Fibroblast of peridontal ligament (primary cell): ENCODE data around the gene UFSP1.
"Not testable (repeated sequence)": the region's sequence is repeated elsewhere in the genome, so short reads cannot be mapped to it uniquely, and the experiment has no call there.

Experiments used
- DNase-seq: peaks from one replicate; pipeline ENCODE4 v3.0.0-alpha.2; 2010; ENCODE audit errors: extremely low read depth

UFSP1 gene

DNA sequence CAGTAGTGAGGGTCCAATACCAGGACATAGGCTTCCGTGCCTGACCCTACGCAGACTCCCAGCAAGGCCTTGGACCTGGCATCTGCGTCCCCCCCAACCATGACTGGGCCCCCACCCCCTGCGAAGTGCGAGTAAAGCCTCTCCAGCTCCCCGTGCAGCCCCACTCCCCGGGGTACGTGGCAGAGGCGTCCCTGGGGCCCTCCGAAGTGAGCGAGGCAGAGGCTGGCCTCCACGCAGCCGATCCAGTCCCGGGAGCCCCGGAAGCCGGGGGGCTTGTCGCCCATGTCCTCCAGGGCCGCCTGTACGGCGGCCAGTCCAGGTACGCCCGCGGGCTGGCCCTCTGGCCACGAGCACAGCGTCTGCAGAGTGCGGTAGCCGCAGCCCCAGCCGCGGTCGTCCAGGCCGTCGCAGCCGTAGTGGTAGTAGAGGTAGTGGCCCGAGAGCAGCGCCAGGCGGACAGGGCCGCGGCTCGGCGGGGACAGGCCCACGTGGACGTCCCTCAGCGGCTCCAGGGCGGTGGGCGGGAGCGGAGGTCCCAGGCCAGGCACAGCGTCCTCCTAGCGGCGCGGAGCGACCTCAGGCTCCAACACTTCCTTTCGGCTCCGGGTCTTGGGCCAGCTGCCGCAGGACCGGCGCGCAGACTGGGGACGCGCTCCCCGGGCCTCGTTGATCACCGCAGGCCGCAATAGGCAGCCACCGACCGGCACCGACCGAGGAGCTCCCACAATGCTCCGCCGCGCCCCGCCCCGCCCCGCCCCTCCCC is at the start of gene UFSP1:
Gene UFSP1, minus strand, starts transcription at position 728 of the 763 bp plus-strand sequence. Its CDS starts 444 bp downstream, at position 284.
- no peak for DNase-seq

DNA sequence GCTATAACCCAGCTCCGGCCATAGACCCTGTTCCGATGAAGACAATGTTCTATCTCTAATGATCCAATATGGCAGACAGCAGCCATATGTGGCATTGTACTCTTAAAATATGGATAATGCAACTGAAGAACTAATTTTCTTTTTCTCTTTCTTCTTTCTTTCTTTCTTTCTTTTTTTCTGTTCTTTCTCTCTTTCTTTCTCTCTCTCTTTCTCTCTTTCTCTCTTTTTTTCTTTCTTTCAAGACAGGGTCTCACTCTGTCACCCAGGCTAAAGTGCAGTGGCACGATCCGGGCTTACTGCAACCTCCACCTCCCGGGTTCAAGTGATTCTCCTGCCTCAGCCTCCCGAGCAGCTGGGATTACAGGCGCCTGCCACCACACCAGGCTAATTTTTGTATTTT is 46.7 kb upstream of the UFSP1 start:
- not testable (repeated sequence) for DNase-seq

DNA sequence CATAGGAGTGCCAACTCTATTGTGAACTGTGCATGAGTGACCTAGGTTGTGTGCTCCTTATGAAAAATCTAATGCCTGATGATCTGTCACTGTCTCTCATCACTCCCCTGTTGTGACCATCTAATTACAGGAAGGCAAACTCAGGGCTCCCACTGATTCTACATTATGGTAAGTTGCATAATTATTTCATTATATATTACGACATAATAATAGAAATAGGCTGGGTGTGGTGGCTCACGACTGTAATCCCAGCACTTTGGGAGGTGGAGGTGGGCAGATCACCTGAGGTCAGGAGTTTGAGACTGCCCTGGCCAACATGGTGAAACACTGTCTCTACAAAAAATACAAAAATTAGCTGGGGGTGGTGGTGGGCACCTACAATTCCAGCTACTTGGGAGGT is 45.9 kb upstream of the UFSP1 start:
- not testable (repeated sequence) for DNase-seq

- DNase-seq = no peak
Measured at GRCh38 chr7:100933734-100934133, 44.2 kb upstream of the UFSP1 start.

GRCh38 chr7:100929808-100930174 is 40.3 kb upstream of the UFSP1 start:
- no peak for DNase-seq

GRCh38 chr7:100923616-100924015 is 34.1 kb upstream of the UFSP1 start:
- not testable (repeated sequence) for DNase-seq

GRCh38 chr7:100921039-100921438 is 31.5 kb upstream of the UFSP1 start:
- DNase-seq = no peak

DNA sequence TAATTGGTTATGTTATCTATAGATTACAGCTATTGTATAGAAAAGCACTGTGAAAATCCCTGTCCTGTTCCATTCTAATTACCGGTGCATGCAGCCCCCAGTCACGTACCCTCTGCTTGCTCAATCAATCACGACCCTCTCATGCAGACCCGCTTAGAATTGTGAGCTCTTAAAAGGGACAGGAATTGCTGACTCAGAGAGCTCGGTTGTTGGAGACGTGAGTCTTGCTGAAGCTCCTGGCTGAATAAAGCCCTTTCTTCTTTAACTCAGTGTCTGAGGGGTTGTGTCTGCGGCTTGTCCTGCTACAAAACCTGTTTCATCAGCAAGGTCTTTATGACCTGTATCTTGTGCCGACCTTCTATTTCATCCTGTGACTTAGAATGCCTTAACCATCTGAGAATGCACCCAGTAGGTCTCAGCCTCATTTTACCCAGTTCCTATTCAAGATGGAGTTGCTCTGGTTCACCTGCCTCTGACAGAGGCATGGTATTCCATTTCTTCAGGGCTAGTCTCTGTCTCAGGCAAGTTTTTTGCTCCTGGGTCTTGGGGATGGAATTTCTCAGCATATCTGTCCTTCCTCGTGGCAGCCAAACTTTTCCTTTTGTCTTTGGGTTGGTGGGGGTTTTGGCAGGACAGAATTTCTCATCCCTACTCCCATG is 30.4 kb upstream of the UFSP1 start:
- not testable (repeated sequence) for DNase-seq

- not testable (repeated sequence) for DNase-seq
Measured at GRCh38 chr7:100919335-100919734, 29.8 kb upstream of the UFSP1 start.

GRCh38 chr7:100914879-100915447 is 25.4 kb upstream of the UFSP1 start:
- no peak for DNase-seq

GRCh38 chr7:100914208-100914878 is 24.8 kb upstream of the UFSP1 start:
- DNase-seq = no peak

- no peak for DNase-seq
Measured at GRCh38 chr7:100911484-100911883, 22.0 kb upstream of the UFSP1 start.

DNA sequence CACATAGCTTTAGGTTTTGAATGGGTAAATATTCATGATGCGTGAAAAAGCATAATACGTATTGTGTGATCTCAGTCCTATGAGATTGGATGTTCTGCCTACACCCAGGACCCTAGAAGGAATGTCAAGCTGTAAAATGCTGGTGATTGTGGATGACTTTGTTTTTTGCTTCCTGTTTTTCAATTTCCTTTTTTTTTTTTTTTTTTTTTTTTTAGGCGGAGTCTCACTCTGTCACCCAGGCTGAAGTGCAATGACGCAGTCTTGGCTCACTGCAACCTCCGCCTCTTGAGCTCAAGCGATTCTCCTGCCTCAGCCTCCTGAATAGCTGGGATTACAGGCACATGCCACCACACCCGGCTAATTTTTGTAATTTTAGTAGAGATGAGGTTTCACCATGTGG is 20.9 kb upstream of the UFSP1 start:
- DNase-seq = not testable (repeated sequence)

DNA sequence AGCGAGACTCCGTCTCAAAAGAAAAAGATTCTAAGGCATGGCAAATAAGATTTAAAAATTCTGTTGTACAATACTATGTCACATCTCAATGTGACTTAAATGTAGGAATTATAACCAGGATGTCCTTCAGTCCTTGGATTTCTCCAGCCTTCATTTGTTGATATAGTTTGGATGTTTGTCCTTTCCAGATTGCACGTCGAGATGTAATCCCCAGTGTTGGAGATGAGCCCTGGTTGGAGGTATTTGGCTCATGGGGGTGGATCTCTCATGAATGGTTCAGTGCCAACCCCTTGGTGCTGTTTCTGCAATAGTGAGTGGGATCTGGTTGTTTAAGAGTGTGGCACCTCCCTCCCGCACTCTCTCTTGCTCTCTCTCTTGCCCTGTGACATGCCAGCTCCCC is 19.0 kb upstream of the UFSP1 start:
- no peak for DNase-seq

DNA sequence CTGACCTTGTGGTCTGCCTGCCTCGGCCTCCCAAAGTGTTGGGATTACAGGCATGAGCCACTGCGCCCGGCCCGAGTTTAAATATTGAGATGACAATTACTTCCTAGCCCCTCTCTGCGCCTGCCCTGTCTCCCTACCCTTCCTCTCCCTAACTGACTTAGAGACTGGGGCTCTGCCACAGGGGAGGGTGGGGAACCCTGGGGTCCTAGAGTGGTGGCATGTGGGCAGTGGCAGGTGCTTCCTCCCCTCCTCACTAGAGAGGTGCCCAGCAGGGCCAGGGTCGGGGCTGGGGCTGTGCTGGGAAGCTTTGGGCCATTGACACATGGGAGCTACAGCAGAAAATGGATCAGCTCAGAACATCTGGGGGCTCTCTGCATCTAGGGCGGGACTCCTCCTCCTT is 13.1 kb upstream of the UFSP1 start:
- DNase-seq = no peak

- DNase-seq = no peak
Measured at GRCh38 chr7:100901921-100902332, 12.4 kb upstream of the UFSP1 start.

GRCh38 chr7:100900978-100901377 is 11.5 kb upstream of the UFSP1 start:
- DNase-seq = no peak

DNA sequence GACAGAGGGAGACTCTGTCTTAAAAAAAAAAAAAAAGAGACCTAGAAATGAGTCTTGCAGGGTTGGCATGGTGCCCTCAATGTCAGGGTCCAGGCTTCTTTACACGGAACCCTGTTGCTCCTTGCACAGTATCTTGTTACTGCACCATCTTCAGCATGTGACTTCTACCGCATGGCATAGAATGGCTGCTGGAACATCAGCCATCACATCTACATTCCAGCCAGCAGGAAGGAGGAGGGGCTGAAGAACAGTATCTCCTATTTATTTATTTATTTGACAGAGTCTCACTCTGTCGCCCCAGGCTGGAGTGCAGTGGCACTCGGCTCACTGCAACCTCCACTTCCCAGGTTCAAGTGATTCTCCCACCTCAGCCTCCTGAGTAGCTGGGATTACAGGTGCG is 9.9 kb upstream of the UFSP1 start:
- DNase-seq = no peak

DNA sequence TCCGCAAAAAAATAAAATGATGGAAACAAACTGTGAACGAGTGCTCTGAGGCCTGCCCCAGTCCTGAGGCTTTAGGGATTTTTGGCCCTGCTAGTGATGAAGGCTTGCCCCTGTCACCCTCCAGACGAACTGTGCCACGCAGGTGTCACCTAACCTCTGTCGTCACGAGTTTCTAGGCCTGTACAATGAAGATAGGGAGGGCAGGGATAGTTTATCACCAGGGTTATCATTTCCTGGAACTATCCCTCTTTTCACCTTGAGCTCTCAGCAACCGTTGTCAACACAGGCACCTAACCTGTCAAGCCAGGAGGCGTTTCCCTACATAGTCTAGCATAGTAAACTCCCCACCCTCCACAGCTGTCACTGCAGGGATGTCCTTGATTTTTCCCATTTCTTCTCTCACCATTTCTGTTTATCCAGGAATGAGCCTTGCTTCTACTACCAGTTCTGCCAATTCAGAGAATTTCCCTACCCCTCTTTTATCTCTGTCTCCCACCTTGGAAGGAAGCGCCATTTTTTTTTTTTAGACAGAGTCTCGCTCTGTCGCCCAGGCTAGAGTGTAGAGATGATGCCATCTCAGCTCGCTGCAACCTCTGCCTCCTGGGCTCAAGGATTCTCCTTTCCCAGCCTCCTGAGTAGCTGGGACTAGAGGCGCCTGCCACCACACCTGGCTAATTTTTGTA is 8.4 kb upstream of the UFSP1 start:
- DNase-seq = no peak

DNA sequence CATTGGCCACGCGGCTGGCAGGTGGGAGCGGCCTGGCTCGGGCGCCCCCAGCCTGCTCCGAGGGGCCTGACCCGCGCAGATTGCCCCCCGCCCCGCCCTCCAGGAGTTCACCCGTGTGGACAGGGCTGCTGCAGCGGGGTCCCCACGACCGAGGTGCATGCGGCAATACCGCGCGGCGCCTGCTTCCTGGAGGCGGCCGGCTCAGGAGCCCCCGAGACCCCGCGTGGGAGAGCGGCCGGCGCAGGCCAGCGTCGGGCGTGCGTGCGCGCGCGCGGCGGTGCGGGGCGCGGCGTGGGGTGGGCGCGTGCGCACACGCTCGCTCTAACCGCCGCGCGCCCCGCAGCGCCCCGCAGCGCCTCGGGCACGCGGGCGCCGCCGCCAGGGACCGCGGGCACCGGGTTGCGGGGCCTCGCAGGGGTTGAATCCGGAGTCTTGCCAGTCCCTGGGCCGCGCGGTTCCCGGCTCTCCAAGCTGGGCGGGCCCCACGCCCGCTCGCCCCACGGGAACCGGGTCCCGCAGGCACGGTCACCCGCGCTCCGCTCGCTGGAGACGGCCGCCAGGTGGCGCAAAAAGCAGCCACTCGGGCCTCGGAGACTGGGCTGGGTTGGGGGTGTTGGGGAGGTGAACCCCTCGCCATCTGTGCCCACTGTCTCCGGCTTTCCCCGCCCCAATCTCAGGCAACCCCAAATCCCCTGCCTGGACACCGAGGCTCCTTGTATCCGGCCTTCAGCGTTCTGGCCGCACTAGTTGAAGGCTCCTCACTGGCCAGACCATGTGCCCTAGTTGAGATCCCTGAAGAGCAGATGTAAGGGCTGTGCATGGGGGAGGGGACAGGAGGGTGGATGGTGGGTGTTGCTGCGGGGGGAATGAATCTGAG is 7.5 kb upstream of the UFSP1 start:
- DNase-seq = no peak
